PFSK-1 (cell line): ENCODE measurements around the gene ETNK1.

ENCODE experiments used
- FOXP2 ChIP-seq: optimal IDR thresholded peaks from 2 replicates; pipeline ENCODE3; 2011; ENCODE audit warnings: borderline replicate concordance, control low read depth, inconsistent platforms; ENCODE audit not compliant: insufficient read depth; ENCODE audit errors: extremely low read length, extremely low read depth
- POLR2AphosphoS5 ChIP-seq: IDR thresholded peaks from 2 replicates; pipeline ENCODE4 v1.6.1; 2012; ENCODE audit warnings: low read depth, mild to moderate bottlenecking, control low read depth, low read length, moderate library complexity
- SIN3A ChIP-seq: IDR thresholded peaks from 2 replicates; pipeline ENCODE4 v1.6.1; 2012; ENCODE audit warnings: mild to moderate bottlenecking, low read length, moderate library complexity, borderline replicate concordance; ENCODE audit not compliant: insufficient read depth
- TAF1 ChIP-seq: IDR thresholded peaks from 2 replicates; pipeline ENCODE4 v1.6.1; 2012; ENCODE audit warnings: low read length, control low read depth, borderline replicate concordance; ENCODE audit not compliant: insufficient read depth
- TF ChIP-seq, protein P1 (sequence below), 2 experiments: IDR thresholded peaks; 2 replicates each; pipeline versions ENCODE4 v1.6.1 to v1.8.0; 2011 to 2012; ENCODE audit warnings: low read depth in 2 of 2, low read length in 2 of 2, control low read depth in 1 of 2, inconsistent platforms in 1 of 2, mild to moderate bottlenecking in 1 of 2, moderate library complexity in 1 of 2; ENCODE audit not compliant: insufficient read depth in 1 of 2

The ETNK1 gene

DNA sequence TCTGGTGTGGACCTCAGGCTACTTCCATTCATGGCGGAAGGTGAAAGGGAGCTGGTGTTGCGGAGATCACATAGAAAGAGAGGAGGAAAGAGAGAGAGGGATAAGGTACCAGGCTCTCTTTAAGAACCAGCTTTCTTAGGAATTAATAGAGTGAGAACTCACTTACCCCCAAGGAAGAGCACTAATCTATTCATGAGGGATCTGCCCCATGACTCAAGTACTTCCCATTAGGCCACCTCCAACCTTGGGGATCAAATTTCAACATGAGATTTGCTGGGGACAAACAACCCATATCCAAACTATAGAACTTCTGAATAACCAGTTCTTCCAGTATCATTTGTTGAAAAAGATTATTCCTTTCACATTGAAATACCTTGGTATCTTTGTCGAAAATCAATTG is 46.6 kb upstream of the ETNK1 start:
- TF ChIP-seq POLR2AphosphoS5, result no peak
- TF ChIP-seq FOXP2, result no peak
- TF ChIP-seq, protein P1, sequence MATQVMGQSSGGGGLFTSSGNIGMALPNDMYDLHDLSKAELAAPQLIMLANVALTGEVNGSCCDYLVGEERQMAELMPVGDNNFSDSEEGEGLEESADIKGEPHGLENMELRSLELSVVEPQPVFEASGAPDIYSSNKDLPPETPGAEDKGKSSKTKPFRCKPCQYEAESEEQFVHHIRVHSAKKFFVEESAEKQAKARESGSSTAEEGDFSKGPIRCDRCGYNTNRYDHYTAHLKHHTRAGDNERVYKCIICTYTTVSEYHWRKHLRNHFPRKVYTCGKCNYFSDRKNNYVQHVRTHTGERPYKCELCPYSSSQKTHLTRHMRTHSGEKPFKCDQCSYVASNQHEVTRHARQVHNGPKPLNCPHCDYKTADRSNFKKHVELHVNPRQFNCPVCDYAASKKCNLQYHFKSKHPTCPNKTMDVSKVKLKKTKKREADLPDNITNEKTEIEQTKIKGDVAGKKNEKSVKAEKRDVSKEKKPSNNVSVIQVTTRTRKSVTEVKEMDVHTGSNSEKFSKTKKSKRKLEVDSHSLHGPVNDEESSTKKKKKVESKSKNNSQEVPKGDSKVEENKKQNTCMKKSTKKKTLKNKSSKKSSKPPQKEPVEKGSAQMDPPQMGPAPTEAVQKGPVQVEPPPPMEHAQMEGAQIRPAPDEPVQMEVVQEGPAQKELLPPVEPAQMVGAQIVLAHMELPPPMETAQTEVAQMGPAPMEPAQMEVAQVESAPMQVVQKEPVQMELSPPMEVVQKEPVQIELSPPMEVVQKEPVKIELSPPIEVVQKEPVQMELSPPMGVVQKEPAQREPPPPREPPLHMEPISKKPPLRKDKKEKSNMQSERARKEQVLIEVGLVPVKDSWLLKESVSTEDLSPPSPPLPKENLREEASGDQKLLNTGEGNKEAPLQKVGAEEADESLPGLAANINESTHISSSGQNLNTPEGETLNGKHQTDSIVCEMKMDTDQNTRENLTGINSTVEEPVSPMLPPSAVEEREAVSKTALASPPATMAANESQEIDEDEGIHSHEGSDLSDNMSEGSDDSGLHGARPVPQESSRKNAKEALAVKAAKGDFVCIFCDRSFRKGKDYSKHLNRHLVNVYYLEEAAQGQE (IDR thresholded peaks at IDR 0.05; ENCODE audit: insufficient read depth in 1 of 2, low read depth in 2 of 2, low read length in 2 of 2), result no peak
- no peak for TF ChIP-seq SIN3A
- no peak for TF ChIP-seq TAF1

DNA sequence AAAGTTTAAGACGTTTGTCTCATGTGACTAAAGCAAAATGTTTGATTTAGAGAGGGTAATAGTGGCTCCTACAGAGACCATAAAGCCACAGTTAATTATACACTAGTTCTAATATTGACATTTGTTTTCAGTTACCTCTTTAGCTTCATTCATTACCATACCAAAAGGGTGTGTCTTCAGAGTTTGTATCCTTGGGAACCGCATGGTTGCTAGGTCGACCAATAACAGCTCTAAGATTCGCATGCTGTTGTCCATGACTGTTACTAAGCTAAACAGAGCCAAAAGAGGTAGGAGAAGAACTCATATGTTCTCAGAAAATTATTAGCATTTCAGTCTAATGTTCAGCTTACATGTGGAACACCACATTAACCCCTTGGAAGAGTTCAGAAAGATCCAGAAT is 36.2 kb upstream of the ETNK1 start:
- TF ChIP-seq FOXP2, result no peak
- no peak for TF ChIP-seq POLR2AphosphoS5
- no peak for TF ChIP-seq TAF1
- TF ChIP-seq, protein P1 (IDR thresholded peaks at IDR 0.05; ENCODE audit: insufficient read depth in 1 of 2, low read depth in 2 of 2, low read length in 2 of 2), result no peak
- TF ChIP-seq SIN3A, result no peak

DNA sequence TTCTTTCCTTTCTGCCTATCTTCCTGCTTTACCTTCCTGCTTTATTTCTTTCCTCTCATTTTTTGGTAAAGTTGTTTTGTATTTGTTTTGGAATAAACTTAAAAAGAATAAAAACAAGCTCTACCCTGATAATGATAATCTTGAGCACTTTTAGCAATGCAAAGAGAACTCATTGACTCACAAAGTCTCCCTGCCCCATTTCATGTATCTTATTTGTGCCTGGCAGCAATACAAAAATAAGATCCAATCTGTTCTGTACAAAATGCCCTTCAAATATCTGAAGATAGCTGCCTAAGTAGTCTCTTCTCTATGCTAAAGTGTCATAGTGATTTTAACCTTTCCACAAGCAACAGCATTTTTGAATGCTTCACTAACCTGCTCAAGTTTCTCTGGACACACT is 31.1 kb upstream of the ETNK1 start:
- no peak for TF ChIP-seq SIN3A
- no peak for TF ChIP-seq POLR2AphosphoS5
- TF ChIP-seq TAF1, result no peak
- TF ChIP-seq, protein P1 (IDR thresholded peaks at IDR 0.05; ENCODE audit: insufficient read depth in 1 of 2, low read depth in 2 of 2, low read length in 2 of 2), result no peak
- TF ChIP-seq FOXP2, result no peak

DNA sequence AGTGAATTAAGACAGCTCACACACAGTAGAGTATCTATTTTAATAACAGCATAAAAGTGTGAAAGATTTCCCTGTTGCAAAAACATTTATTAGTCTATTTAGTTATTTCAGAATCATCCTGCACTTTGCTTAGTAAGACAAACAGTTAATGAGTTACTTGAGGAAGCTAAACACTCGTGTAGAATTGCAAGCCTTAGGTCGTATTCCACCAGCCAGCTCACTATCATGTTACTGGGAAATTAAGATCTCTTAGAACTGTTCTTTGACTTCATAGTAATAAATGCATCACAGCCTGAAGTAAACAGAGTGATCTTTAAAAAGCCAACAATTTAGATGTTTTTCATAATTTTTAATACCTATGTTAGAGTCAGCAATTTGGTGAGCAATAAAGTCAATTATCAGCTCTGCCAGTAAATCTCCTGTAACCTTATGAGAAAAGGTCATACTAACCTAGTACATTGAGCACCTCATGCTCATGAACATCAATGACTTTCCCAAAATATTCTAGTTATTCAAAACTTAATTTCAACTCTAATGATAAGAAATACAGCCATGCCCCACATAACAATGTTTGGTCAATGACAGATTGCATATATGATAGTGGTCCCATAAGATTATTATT is 26.7 kb upstream of the ETNK1 start:
- TF ChIP-seq TAF1 (no peak), FOXP2 (no peak), POLR2AphosphoS5 (no peak), SIN3A (no peak)
- TF ChIP-seq, protein P1 (IDR thresholded peaks at IDR 0.05; ENCODE audit: insufficient read depth in 1 of 2, low read depth in 2 of 2, low read length in 2 of 2), result no peak

DNA sequence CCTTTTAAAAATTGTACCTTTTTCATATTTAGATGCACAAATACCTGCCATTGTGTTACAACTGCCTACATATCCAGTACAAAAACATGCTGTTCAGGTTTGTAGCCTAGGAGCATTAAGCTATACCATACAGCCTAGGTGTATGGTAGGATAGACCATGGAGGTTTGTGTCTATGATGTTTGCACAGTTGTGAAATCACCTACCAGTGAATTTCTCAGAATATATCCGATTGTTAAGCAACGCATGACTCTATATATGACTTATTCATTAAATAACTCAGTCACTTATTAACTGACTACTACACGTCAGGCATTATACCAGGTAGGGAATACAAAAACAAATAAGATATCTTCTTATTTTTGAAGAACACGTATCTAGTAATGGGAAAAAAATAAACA is 26.2 kb upstream of the ETNK1 start:
- TF ChIP-seq SIN3A (no peak), TAF1 (no peak), POLR2AphosphoS5 (no peak), FOXP2 (no peak)
- TF ChIP-seq, protein P1 (IDR thresholded peaks at IDR 0.05; ENCODE audit: insufficient read depth in 1 of 2, low read depth in 2 of 2, low read length in 2 of 2), result no peak
